Coronary artery (tissue), 2 donors: ENCODE measurements around the gene VWA8.
A peak's percentile ranks its signal among the peaks of the same experiment; 100 is the strongest.
"Not testable (repeated sequence)": the region's sequence is repeated elsewhere in the genome, so short reads cannot be mapped to it uniquely, and the experiment has no call there.

Experiments used
- DNase-seq: peaks from one replicate; pipeline ENCODE4 v3.0.0-alpha.2; 2017; ENCODE audit warnings: low spot score
- H3K27ac ChIP-seq, 2 donors: fragments of 200-600 bp; sonication (generic); one replicate each; pipeline ENCODE4 v1.5.1; 2016 to 2019
- H3K4me3 ChIP-seq: fragments of 200-600 bp; sonication (generic); 2 replicates; pipeline ENCODE4 v1.5.1; 2016; ENCODE audit warnings: mild to moderate bottlenecking, moderate library complexity
- TF ChIP-seq, protein P1 (sequence below): fragments of 200-600 bp; sonication (generic); IDR thresholded peaks from one replicate; pipeline ENCODE4 v1.5.1; 2019; ENCODE audit warnings: antibody characterized with exemption

VWA8 gene

GRCh38 chr13:41756198-41756880 is 204.6 kb downstream of the VWA8 start:
- H3K4me3 ChIP-seq, result no peak overlapping the region
- DNase-seq, result no peak
- TF ChIP-seq, protein P1, sequence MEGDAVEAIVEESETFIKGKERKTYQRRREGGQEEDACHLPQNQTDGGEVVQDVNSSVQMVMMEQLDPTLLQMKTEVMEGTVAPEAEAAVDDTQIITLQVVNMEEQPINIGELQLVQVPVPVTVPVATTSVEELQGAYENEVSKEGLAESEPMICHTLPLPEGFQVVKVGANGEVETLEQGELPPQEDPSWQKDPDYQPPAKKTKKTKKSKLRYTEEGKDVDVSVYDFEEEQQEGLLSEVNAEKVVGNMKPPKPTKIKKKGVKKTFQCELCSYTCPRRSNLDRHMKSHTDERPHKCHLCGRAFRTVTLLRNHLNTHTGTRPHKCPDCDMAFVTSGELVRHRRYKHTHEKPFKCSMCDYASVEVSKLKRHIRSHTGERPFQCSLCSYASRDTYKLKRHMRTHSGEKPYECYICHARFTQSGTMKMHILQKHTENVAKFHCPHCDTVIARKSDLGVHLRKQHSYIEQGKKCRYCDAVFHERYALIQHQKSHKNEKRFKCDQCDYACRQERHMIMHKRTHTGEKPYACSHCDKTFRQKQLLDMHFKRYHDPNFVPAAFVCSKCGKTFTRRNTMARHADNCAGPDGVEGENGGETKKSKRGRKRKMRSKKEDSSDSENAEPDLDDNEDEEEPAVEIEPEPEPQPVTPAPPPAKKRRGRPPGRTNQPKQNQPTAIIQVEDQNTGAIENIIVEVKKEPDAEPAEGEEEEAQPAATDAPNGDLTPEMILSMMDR, result no peak
- no peak overlapping the region for H3K27ac ChIP-seq

GRCh38 chr13:41751734-41752445 is 209.0 kb downstream of the VWA8 start:
- Histone ChIP-seq H3K4me3 (no peak overlapping the region), H3K27ac (peak overlapping the region; percentile 33 to 62)
- TF ChIP-seq, protein P1, result no peak
- no peak for DNase-seq

- no peak for DNase-seq
- Histone ChIP-seq H3K4me3 (no peak overlapping the region), H3K27ac (peak overlapping the region; percentile 33 to 62)
- TF ChIP-seq, protein P1, result no peak
Measured at GRCh38 chr13:41751277-41751676, 209.6 kb downstream of the VWA8 start.

DNA sequence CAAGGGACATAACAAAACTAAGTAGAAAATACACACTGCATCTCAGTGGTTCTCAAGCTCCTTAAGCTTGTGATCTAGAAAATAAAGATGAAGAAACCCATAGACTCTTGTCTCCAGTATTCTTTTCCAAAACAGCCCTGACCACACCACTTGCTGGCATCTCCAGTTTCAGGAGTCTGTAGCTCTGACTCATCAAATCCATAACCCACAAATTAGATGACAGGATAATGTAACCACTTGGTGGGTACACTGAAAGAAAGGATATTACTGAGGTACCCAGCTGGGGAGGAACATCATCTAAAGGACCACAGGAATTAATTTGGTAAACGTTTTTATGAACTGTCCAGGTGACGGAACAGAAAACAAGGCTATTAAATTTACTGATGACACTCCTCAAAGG is 214.7 kb downstream of the VWA8 start:
- TF ChIP-seq, protein P1, result no peak
- DNase-seq, result no peak
- Histone ChIP-seq H3K4me3 (no peak overlapping the region), H3K27ac (no peak overlapping the region)

- not testable (repeated sequence) for DNase-seq, H3K4me3 ChIP-seq, H3K27ac ChIP-seq
Measured at GRCh38 chr13:41745496-41745895, 215.4 kb downstream of the VWA8 start.

GRCh38 chr13:41742917-41743552 is 217.9 kb downstream of the VWA8 start:
- no peak overlapping the region for H3K27ac ChIP-seq
- TF ChIP-seq, protein P1, result no peak
- H3K4me3 ChIP-seq, result no peak overlapping the region
- no peak for DNase-seq

- no peak for DNase-seq
- Histone ChIP-seq H3K27ac (no peak overlapping the region), H3K4me3 (no peak overlapping the region)
- TF ChIP-seq, protein P1, result no peak
Measured at GRCh38 chr13:41740479-41740878, 220.4 kb downstream of the VWA8 start.
